ENCODE results near the gene ARHGEF17.
A peak's percentile ranks its signal among the peaks of the same experiment; 100 is the strongest.

Gene ARHGEF17

GRCh38 chr11:73376803-73377629, 68.9 kb downstream of the ARHGEF17 start:
- ATAC-seq = peak; percentile 52
- Mint-ChIP-seq H3K36me3 (peaks cover 28% of the 10 kb centered on the region), H3K9me3 (no peaks in the 10 kb centered on the region)

GRCh38 chr11:73379189-73379880, 71.3 kb downstream of the ARHGEF17 start:
- peak overlapping the region; percentile 90 for H3K27ac Mint-ChIP-seq
- H3K4me3 Mint-ChIP-seq = peak overlapping the region; percentile 95
- peaks cover 80% of the 10 kb centered on the region for H3K4me1 Mint-ChIP-seq
- no peaks in the 10 kb centered on the region for H3K27me3 Mint-ChIP-seq
- H3K9me3 Mint-ChIP-seq = no peaks in the 10 kb centered on the region
- H3K36me3 Mint-ChIP-seq = peaks cover 32% of the 10 kb centered on the region
- no peak for ATAC-seq

More at GRCh38 chr11:73376803-73377629, 68.9 kb downstream of the ARHGEF17 start:
- H3K4me1 Mint-ChIP-seq = peaks cover 69% of the 10 kb centered on the region
- peak overlapping the region; percentile 95 for H3K4me3 Mint-ChIP-seq
- no peaks in the 10 kb centered on the region for H3K27me3 Mint-ChIP-seq
- peak overlapping the region; percentile 90 for H3K27ac Mint-ChIP-seq

GRCh38 chr11:73380331-73380730, 72.3 kb downstream of the ARHGEF17 start:
- H3K27me3 Mint-ChIP-seq = no peaks in the 10 kb centered on the region
- no peaks in the 10 kb centered on the region for H3K9me3 Mint-ChIP-seq
- H3K4me1 Mint-ChIP-seq = peaks cover 84% of the 10 kb centered on the region
- H3K36me3 Mint-ChIP-seq = peaks cover 32% of the 10 kb centered on the region
- peak overlapping the region; percentile 90 for H3K27ac Mint-ChIP-seq
- peak overlapping the region; percentile 95 for H3K4me3 Mint-ChIP-seq
- ATAC-seq = no peak

- peaks cover 32% of the 10 kb centered on the region for H3K36me3 Mint-ChIP-seq
- ATAC-seq = no peak
- no peaks in the 10 kb centered on the region for H3K27me3 Mint-ChIP-seq
- peak overlapping the region; percentile 90 for H3K27ac Mint-ChIP-seq
- H3K9me3 Mint-ChIP-seq = no peaks in the 10 kb centered on the region
- H3K4me3 Mint-ChIP-seq = peak overlapping the region; percentile 95
- H3K4me1 Mint-ChIP-seq = peaks cover 84% of the 10 kb centered on the region
Measured at GRCh38 chr11:73380897-73381410, 72.9 kb downstream of the ARHGEF17 start.

DNA sequence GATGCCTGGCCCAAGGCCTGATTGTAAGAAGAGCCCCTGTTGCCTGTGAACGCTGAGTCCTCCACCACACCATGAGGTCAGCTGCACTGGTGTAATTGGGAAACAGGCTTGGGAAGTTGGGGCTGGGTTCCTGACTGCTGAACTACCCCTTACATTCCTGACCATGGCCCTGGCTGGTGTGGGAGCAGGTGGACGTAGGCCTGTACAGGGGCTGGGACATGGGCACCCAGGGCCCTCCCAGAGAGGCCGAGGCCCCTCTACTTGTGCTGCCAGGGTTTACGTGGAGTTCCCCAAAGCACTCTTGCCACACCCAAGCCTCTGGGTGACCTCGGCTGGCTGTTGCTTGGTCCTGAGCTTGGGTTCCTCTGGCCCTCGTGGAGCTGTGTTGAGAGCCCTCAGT, 73.5 kb downstream of the ARHGEF17 start:
- Mint-ChIP-seq H3K9me3 (no peaks in the 10 kb centered on the region), H3K27me3 (no peaks in the 10 kb centered on the region), H3K27ac (peak overlapping the region; percentile 90), H3K36me3 (peaks cover 32% of the 10 kb centered on the region), H3K4me3 (peak overlapping the region; percentile 95), H3K4me1 (peaks cover 90% of the 10 kb centered on the region)
- ATAC-seq = no peak

- peaks cover 31% of the 10 kb centered on the region for H3K36me3 Mint-ChIP-seq
- peak overlapping the region; percentile 90 for H3K27ac Mint-ChIP-seq
- no peaks in the 10 kb centered on the region for H3K9me3 Mint-ChIP-seq
- no peaks in the 10 kb centered on the region for H3K27me3 Mint-ChIP-seq
- peaks cover 96% of the 10 kb centered on the region for H3K4me1 Mint-ChIP-seq
- ATAC-seq = no peak
- peak overlapping the region; percentile 95 for H3K4me3 Mint-ChIP-seq
Measured at GRCh38 chr11:73382183-73382582, 74.1 kb downstream of the ARHGEF17 start.

DNA sequence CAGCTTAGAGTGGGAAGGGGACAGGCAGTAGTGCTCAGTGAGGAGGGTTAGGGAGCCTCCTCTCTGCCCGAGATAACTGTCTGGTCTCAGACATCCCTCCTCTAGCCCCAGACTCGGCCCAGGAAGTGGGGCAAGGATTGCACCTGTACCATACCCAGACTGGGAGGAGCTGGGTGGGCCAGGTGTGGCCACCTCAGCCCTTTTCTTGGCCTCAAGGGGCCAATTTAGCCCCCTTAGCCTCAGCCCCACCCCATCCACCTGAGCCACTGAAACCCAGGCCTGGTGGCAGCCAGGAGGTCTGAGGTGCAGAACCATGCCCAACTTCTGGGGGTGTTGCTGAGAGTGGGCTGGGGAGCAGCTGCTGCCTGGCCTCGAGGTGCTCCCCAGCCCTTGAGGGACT, 74.7 kb downstream of the ARHGEF17 start:
- H3K27me3 Mint-ChIP-seq = no peaks in the 10 kb centered on the region
- H3K27ac Mint-ChIP-seq = peak overlapping the region; percentile 90
- H3K9me3 Mint-ChIP-seq = no peaks in the 10 kb centered on the region
- peaks cover 100% of the 10 kb centered on the region for H3K4me1 Mint-ChIP-seq
- ATAC-seq = no peak
- peaks cover 31% of the 10 kb centered on the region for H3K36me3 Mint-ChIP-seq
- peak overlapping the region; percentile 95 for H3K4me3 Mint-ChIP-seq

- Mint-ChIP-seq H3K4me3 (peak overlapping the region; percentile 95), H3K4me1 (peaks cover 100% of the 10 kb centered on the region), H3K36me3 (peaks cover 31% of the 10 kb centered on the region), H3K27me3 (no peaks in the 10 kb centered on the region), H3K27ac (peak overlapping the region; percentile 90), H3K9me3 (no peaks in the 10 kb centered on the region)
- ATAC-seq = peak; percentile 18
Measured at GRCh38 chr11:73383249-73384124, 75.4 kb downstream of the ARHGEF17 start.

- no peak for ATAC-seq
- Mint-ChIP-seq H3K27me3 (no peaks in the 10 kb centered on the region), H3K36me3 (peaks cover 28% of the 10 kb centered on the region), H3K4me1 (peaks cover 100% of the 10 kb centered on the region), H3K27ac (peak overlapping the region; percentile 90), H3K4me3 (peak overlapping the region; percentile 95), H3K9me3 (no peaks in the 10 kb centered on the region)
Measured at GRCh38 chr11:73384125-73384441, 76.0 kb downstream of the ARHGEF17 start.

- ATAC-seq = no peak
- peak overlapping the region; percentile 73 for H3K4me3 Mint-ChIP-seq
- H3K9me3 Mint-ChIP-seq = no peaks in the 10 kb centered on the region
- H3K36me3 Mint-ChIP-seq = peaks cover 31% of the 10 kb centered on the region
- H3K4me1 Mint-ChIP-seq = peaks cover 100% of the 10 kb centered on the region
- peak overlapping the region; percentile 90 for H3K27ac Mint-ChIP-seq
- no peaks in the 10 kb centered on the region for H3K27me3 Mint-ChIP-seq
Measured at GRCh38 chr11:73384531-73384871, 76.4 kb downstream of the ARHGEF17 start.

DNA sequence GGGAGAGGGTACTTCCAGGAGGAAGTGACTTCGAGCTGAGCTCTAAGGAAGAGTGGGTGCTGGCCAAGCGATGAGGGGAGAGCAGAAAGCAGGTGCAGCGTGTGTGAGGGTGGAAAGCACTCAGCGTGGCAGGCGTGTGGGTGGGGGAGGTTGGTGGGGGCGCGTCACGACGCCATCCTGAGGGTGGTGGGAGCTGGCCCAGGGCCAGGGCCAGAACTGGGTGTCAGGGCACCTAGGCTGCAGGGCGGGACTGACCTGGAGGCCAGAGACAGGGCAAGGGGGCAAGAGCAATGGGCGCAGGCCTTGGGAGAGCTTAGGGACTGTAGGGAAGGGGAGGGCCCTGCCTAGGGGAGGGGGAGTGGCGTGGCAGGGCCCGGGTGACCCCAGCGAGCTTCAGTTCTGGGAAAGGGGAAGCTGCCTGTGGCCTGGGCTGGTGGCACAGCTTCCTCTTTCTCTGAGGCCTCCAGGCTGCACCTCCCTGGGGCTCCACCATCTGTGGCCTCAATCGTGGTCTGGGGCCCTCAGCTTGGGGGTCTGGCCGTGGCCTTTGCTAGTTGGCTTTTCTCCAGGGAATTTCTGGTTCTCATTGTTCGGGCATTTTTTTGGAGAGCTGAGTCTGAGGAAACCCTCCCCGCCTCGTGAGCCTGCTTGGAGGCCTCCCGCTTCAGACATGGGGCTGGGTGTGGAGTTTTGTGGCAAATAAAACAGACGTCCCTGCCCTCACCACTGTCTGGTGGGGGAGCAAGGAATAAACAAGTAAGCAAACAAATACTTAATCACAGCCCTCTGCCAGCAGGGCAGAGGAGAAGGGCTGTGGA, 77.0 kb downstream of the ARHGEF17 start:
- peaks cover 37% of the 10 kb centered on the region for H3K36me3 Mint-ChIP-seq
- H3K4me1 Mint-ChIP-seq = peaks cover 100% of the 10 kb centered on the region
- H3K4me3 Mint-ChIP-seq = peak overlapping the region; percentile 73
- no peaks in the 10 kb centered on the region for H3K9me3 Mint-ChIP-seq
- ATAC-seq = peak; percentile 86
- H3K27ac Mint-ChIP-seq = peak overlapping the region; percentile 90
- no peaks in the 10 kb centered on the region for H3K27me3 Mint-ChIP-seq

- Mint-ChIP-seq H3K27ac (peak overlapping the region; percentile 90), H3K4me3 (peak overlapping the region; percentile 73), H3K9me3 (no peaks in the 10 kb centered on the region)
Measured at GRCh38 chr11:73386016-73386415, 77.9 kb downstream of the ARHGEF17 start.

DNA sequence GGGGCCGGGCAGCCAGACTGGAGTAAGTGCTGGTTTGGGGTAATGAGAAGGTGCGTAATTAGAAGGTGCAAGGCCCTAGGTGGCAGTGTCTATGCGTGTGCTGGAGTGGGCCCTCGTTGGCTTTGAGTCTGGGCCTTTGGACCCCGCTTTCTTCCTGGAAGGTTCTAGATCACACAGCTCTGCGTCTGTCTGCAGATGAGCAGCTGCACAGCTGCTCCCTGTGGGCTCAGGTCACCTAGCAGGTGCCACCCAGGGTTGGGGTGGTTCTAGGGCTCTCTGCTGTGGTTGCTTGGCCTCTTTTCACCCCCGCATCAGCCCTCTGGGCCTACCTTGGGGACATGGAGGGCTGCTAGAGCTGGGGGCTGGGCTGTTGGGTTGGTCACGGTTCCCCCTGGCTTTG, 78.5 kb downstream of the ARHGEF17 start:
- no peaks in the 10 kb centered on the region for H3K27me3 Mint-ChIP-seq
- H3K27ac Mint-ChIP-seq = peak overlapping the region; percentile 90
- H3K4me3 Mint-ChIP-seq = peak overlapping the region; percentile 73
- ATAC-seq = no peak
- H3K4me1 Mint-ChIP-seq = peaks cover 97% of the 10 kb centered on the region
- no peaks in the 10 kb centered on the region for H3K9me3 Mint-ChIP-seq
- peaks cover 37% of the 10 kb centered on the region for H3K36me3 Mint-ChIP-seq

More at GRCh38 chr11:73386016-73386415, 77.9 kb downstream of the ARHGEF17 start:
- Mint-ChIP-seq H3K27me3 (no peaks in the 10 kb centered on the region), H3K4me1 (peaks cover 100% of the 10 kb centered on the region), H3K36me3 (peaks cover 40% of the 10 kb centered on the region)
- peak; percentile 60 for ATAC-seq

- Mint-ChIP-seq H3K4me3 (peak overlapping the region; percentile 73), H3K27ac (peak overlapping the region; percentile 90), H3K4me1 (peaks cover 94% of the 10 kb centered on the region), H3K27me3 (no peaks in the 10 kb centered on the region), H3K36me3 (peaks cover 42% of the 10 kb centered on the region), H3K9me3 (no peaks in the 10 kb centered on the region)
- no peak for ATAC-seq
Measured at GRCh38 chr11:73387594-73388264, 79.7 kb downstream of the ARHGEF17 start.
